ENCODE results near the gene WAS.

DNA sequence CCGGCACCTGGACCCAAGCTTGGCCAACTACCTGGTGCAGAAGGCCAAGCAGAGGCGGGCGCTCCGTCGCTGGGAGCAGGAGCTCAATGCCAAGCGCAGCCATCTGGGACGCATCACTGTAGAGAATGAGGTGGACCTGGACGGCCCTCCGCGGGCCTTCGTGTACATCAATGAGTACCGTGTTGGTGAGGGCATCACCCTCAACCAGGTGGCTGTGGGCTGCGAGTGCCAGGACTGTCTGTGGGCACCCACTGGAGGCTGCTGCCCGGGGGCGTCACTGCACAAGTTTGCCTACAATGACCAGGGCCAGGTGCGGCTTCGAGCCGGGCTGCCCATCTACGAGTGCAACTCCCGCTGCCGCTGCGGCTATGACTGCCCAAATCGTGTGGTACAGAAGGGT lies 16.6 kb downstream of the WAS start:
- TF ChIP-seq L3MBTL2 (conservative IDR thresholded peaks at IDR 0.05) (no peak), BHLHE40 (IDR thresholded peaks at IDR 0.05; ENCODE audit: borderline replicate concordance) (no peak)
